Fibroblast of lung (primary cell): ENCODE measurements around the gene TOPBP1. TPM values are rescaled to one million over a fixed set of nuclear protein-coding genes. Genes with fewer than 3 reads are reported as not detected.

Experiments used
- DNase-seq, 2 donors: peaks; one replicate each; pipeline versions ENCODE4 v3.0.0 to v3.0.0-alpha.2; 2010; ENCODE audit warnings: low read depth in 2 of 2
- H2AFZ ChIP-seq: 2 replicates; pipeline ENCODE4 v1.5.1; 2012; ENCODE audit warnings: low read length, control low read depth, inconsistent platforms
- H3K27ac ChIP-seq: 2 replicates; pipeline ENCODE4 v1.5.1; 2011; ENCODE audit warnings: low read length, control low read depth; ENCODE audit not compliant: insufficient read depth
- H3K27me3 ChIP-seq: 2 replicates; pipeline ENCODE4 v1.5.1; 2011; ENCODE audit warnings: mild to moderate bottlenecking, low read length; ENCODE audit not compliant: control insufficient read depth, insufficient read depth
- H3K36me3 ChIP-seq: 2 replicates; pipeline ENCODE4 v1.5.1; 2011; ENCODE audit warnings: low read length; ENCODE audit not compliant: control insufficient read depth, insufficient read depth
- H3K4me1 ChIP-seq: 2 replicates; pipeline ENCODE4 v1.5.1; 2011; ENCODE audit warnings: low read length; ENCODE audit not compliant: control insufficient read depth, insufficient read depth; ENCODE audit errors: extremely low read depth
- H3K4me2 ChIP-seq: 2 replicates; pipeline ENCODE4 v1.5.1; 2011; ENCODE audit warnings: low read length, control low read depth; ENCODE audit not compliant: insufficient read depth; ENCODE audit errors: extremely low read depth
- H3K4me3 ChIP-seq, 4 experiments: fragments of 200-600 bp in 1 of 4; sonication (generic) in 1 of 4; replicated peaks in 1 of 4; 2 replicates each; pipeline ENCODE4 v1.5.1; 2011 to 2016; ENCODE audit warnings: low read length in 4 of 4, low read depth in 3 of 4, mild to moderate bottlenecking in 3 of 4, control low read depth in 2 of 4, inconsistent platforms in 1 of 4, mixed read lengths in 1 of 4; ENCODE audit not compliant: insufficient read depth in 1 of 4; ENCODE audit errors: control extremely low read depth in 1 of 4
- H3K79me2 ChIP-seq: 2 replicates; pipeline ENCODE4 v1.5.1; 2012; ENCODE audit warnings: mild to moderate bottlenecking, low read length, inconsistent platforms; ENCODE audit not compliant: control insufficient read depth, insufficient read depth
- H3K9ac ChIP-seq: 2 replicates; pipeline ENCODE4 v1.5.1; 2011; ENCODE audit warnings: mild to moderate bottlenecking, low read length, control low read depth; ENCODE audit not compliant: insufficient read depth
- H3K9me3 ChIP-seq: 2 replicates; pipeline ENCODE4 v1.5.1; 2012; ENCODE audit warnings: low read depth, low read length; ENCODE audit not compliant: control insufficient read depth, insufficient read depth
- H4K20me1 ChIP-seq: 2 replicates; pipeline ENCODE4 v1.5.1; 2011; ENCODE audit warnings: low read length; ENCODE audit not compliant: control insufficient read depth, insufficient read depth; ENCODE audit errors: extremely low read depth
- EZH2 ChIP-seq: IDR thresholded peaks from 2 replicates; pipeline ENCODE4 v1.5.1; 2012; ENCODE audit warnings: low read length, control low read depth, mild to moderate bottlenecking; ENCODE audit errors: missing control alignments
- polyA plus RNA-seq, 2 donors: library from polyadenylated mRNA; depleted of rRNA in 1 of 2; stranded (reverse) in 1 of 2; unstranded in 1 of 2; fragments of >200 nt; gene quantifications; 2 replicates each; pipeline ENCODE4 v1.2.1, GENCODE V29; 2011 to 2012; ENCODE audit warnings: missing spikeins in 1 of 2
- total RNA-seq: library from RNA; depleted of rRNA; stranded (reverse); fragments of >200 nt; gene quantifications from 2 replicates; pipeline ENCODE4 v1.2.1, GENCODE V29; 2014
- TF ChIP-seq, protein P1 (sequence below), 2 donors: IDR thresholded peaks in 1 of 2; conservative IDR thresholded peaks in 1 of 2; 1 replicate in 1 of 2; 2 replicates in 1 of 2; pipeline ENCODE4 v1.5.1; 2011 to 2012; ENCODE audit warnings: low read length in 2 of 2, control low read depth in 1 of 2, inconsistent platforms in 1 of 2, low read depth in 1 of 2, mild to moderate bottlenecking in 1 of 2

The TOPBP1 gene
- total and polyA plus RNA-seq, 2 donors (not counting 1 experiment from before 2014, with no cell fraction given): 15.2 to 20.8 TPM

DNA sequence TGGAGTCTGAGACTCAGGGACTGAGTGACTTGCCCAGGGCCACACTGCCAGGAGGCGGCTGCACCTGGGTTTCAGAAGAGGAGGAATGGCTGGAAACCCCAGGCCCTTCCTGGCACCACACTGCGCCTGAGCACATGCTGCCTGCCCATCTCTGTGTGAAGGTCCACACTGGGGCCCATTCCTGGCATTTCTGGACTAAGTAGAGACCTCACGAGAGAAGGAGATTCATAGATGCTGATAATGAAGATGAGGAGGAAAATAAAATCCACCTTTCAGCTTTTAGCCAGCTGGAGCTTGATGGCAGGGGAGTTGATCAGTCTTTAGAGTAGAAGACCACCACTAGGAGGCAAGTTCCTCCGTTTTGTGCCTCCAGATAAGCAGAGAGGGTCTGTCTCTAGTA lies 44.3 kb upstream of the TOPBP1 start:
- DNase-seq: no peak
- Histone ChIP-seq H3K4me1 (no peaks in the 10 kb centered on the region), H3K27ac (no peak overlapping the region), H3K27me3 (no peaks in the 10 kb centered on the region), H4K20me1 (no peaks in the 10 kb centered on the region), H3K36me3 (no peaks in the 10 kb centered on the region), H3K4me3 (no peak overlapping the region), H3K9me3 (no peaks in the 10 kb centered on the region), H3K4me2 (no peak overlapping the region), H3K79me2 (no peaks in the 10 kb centered on the region), H2AFZ (no peak overlapping the region), H3K9ac (no peak overlapping the region)
- TF ChIP-seq EZH2: no peak
- TF ChIP-seq, protein P1, sequence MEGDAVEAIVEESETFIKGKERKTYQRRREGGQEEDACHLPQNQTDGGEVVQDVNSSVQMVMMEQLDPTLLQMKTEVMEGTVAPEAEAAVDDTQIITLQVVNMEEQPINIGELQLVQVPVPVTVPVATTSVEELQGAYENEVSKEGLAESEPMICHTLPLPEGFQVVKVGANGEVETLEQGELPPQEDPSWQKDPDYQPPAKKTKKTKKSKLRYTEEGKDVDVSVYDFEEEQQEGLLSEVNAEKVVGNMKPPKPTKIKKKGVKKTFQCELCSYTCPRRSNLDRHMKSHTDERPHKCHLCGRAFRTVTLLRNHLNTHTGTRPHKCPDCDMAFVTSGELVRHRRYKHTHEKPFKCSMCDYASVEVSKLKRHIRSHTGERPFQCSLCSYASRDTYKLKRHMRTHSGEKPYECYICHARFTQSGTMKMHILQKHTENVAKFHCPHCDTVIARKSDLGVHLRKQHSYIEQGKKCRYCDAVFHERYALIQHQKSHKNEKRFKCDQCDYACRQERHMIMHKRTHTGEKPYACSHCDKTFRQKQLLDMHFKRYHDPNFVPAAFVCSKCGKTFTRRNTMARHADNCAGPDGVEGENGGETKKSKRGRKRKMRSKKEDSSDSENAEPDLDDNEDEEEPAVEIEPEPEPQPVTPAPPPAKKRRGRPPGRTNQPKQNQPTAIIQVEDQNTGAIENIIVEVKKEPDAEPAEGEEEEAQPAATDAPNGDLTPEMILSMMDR (conservative IDR thresholded peaks at IDR 0.05 in 1 of 2, IDR thresholded peaks at IDR 0.05 in 1 of 2; ENCODE audit: low read depth in 1 of 2, low read length in 2 of 2): no peak

DNA sequence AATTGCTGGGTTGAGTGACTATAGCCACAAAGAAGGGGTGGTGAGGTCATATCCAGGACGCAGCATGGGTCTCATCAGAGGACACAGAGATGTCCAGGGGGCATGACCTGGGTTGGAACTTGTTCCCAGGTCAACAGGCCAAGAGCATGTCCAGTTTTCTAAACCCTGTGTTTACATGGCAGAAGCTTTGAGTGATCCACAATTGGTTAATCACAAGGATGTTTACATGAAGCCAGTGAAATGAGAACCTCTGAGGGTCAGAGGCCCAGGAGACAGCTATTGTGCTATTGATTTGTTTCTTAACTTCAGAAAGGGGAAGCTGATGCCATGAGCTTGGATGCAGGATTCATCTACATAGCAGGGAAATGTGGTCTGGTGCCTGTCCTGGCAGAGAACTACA lies 42.2 kb upstream of the TOPBP1 start:
- H4K20me1 ChIP-seq: no peaks in the 10 kb centered on the region
- H3K27ac ChIP-seq: no peak overlapping the region

DNA sequence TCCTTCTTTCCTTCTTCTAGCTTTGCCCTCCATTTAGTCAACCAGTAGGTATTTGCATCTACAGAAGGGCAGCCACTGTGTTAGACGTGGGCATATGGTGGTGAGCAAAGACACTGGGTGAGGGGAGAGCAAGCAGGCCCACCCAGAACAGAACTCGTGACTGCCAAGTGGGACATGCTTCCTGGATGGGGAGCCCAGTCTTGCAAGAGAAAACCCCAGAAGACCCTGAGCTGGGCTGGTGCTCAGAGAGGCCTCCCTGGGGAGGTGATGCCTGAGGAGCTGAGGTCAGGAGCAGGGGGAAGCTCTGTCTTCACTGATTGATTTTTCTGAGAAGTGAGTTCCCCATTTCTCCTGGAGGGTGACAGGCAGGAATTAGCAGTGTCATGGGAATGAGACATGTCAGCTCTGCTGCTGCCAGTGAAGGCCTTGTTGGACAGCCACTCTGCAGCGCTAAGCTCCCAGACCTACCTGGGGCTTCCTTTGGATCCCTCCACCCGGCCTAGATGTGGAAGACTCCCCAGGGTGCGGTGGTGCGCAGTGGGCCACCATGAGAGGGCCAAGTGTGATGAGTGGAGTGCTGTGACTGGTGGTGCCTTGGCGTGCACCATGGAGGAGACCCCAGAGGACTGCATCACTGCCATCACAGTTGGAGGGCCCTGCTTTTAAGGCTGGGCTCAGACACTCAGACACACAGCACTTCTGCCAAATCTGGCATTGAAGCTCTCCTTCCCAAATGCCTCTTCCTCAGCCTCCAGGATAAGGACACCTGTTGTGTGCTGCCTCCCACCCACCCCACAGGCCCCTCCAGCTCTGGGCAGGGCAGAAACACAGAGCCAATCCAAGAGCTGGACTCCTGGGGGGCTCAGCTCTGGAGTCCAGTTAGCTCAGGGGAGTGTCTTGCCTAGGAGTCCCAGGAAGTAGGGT lies 40.0 kb upstream of the TOPBP1 start:
- Histone ChIP-seq H4K20me1 (no peaks in the 10 kb centered on the region), H3K4me3 (no peak overlapping the region), H3K36me3 (no peaks in the 10 kb centered on the region), H3K27ac (no peak overlapping the region), H2AFZ (no peak overlapping the region), H3K9ac (no peak overlapping the region), H3K79me2 (no peaks in the 10 kb centered on the region), H3K4me2 (no peak overlapping the region), H3K4me1 (no peaks in the 10 kb centered on the region), H3K27me3 (no peaks in the 10 kb centered on the region), H3K9me3 (no peaks in the 10 kb centered on the region)
- no peak for TF ChIP-seq EZH2
- TF ChIP-seq, protein P1 (conservative IDR thresholded peaks at IDR 0.05 in 1 of 2, IDR thresholded peaks at IDR 0.05 in 1 of 2; ENCODE audit: low read depth in 1 of 2, low read length in 2 of 2): no peak
- no peak for DNase-seq

More for the DNA sequence above, 42.2 kb upstream of the TOPBP1 start:
- no peaks in the 10 kb centered on the region for H3K79me2 ChIP-seq
- no peaks in the 10 kb centered on the region for H3K4me1 ChIP-seq
- H3K27me3 ChIP-seq: no peaks in the 10 kb centered on the region
- H3K4me3 ChIP-seq: no peak overlapping the region
- H3K9ac ChIP-seq: no peak overlapping the region
- TF ChIP-seq, protein P1 (conservative IDR thresholded peaks at IDR 0.05 in 1 of 2, IDR thresholded peaks at IDR 0.05 in 1 of 2; ENCODE audit: low read depth in 1 of 2, low read length in 2 of 2): no peak
- H2AFZ ChIP-seq: no peak overlapping the region
- H3K9me3 ChIP-seq: no peaks in the 10 kb centered on the region
- H3K36me3 ChIP-seq: no peaks in the 10 kb centered on the region
- DNase-seq: no peak
- H3K4me2 ChIP-seq: no peak overlapping the region
